GM12872 (cell line): ENCODE data around the gene RNF181.

Source experiments
- TF ChIP-seq, protein P1 (sequence below): IDR thresholded peaks from 3 replicates; pipeline ENCODE4 v1.5.1; 2011; ENCODE audit warnings: low read depth, mild to moderate bottlenecking, low read length, moderate library complexity; ENCODE audit not compliant: insufficient read depth

RNF181 gene, protein sequence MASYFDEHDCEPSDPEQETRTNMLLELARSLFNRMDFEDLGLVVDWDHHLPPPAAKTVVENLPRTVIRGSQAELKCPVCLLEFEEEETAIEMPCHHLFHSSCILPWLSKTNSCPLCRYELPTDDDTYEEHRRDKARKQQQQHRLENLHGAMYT

DNA sequence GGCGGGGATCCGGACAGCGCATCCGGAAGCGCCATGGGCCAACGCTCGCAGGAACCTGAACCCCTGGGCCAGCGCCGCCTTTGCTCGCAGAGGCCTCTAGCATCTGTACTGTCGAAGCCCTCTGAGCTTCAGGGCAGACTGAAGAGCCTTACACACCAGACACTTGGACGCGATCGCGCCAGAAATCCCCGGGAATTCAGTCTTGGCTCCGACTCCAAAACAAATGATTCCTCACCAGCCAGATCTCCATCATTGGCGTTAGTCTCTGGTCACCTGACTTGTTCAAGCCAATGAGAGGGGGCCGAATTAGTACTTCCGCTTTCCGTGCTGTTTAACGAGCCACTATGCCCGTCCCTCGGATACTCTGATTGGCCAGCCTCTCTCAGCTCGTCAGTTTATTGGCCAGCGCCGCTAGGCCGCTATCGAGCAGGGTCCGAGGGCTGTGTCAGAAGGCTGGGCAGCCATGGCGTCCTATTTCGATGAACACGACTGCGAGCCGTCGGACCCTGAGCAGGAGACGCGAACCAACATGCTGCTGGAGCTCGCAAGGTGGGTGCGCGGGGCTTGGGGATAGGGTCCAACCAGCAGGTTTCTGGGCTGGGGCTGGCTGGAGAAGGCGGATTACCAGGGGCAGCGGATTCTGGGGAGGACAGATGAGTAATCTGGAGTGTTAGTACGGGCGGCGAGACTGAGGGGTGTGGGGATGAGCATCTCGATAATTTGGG is at the start of gene RNF181:
TSS of gene RNF181 (plus strand) at position 445 of the 725 bp plus-strand sequence. CDS start at position 464, 19 bp downstream.
- TF ChIP-seq, protein P1, sequence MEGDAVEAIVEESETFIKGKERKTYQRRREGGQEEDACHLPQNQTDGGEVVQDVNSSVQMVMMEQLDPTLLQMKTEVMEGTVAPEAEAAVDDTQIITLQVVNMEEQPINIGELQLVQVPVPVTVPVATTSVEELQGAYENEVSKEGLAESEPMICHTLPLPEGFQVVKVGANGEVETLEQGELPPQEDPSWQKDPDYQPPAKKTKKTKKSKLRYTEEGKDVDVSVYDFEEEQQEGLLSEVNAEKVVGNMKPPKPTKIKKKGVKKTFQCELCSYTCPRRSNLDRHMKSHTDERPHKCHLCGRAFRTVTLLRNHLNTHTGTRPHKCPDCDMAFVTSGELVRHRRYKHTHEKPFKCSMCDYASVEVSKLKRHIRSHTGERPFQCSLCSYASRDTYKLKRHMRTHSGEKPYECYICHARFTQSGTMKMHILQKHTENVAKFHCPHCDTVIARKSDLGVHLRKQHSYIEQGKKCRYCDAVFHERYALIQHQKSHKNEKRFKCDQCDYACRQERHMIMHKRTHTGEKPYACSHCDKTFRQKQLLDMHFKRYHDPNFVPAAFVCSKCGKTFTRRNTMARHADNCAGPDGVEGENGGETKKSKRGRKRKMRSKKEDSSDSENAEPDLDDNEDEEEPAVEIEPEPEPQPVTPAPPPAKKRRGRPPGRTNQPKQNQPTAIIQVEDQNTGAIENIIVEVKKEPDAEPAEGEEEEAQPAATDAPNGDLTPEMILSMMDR = no peak

DNA sequence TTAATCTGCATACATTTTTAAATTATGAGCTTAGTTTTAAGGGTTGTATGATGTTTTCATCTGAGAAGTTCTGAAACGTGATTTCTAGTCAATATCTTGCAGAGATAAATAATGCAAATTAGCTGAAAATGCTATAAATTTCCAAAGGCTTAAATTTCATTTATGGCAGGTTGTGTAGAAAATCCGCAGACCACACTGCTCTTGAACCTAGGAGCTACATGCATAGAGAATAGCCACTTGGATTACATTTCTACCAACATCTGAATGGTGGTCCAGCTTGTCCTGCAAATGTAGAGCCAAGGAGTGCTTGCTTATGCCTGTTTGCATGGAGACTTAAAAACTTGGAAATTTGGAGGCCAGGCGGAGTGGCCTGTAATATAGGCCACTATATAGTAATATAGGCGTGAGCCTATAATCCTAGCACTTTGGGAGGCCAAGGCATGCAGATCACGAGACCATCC is 49.7 kb upstream of the RNF181 start:
- TF ChIP-seq, protein P1 = no peak

DNA sequence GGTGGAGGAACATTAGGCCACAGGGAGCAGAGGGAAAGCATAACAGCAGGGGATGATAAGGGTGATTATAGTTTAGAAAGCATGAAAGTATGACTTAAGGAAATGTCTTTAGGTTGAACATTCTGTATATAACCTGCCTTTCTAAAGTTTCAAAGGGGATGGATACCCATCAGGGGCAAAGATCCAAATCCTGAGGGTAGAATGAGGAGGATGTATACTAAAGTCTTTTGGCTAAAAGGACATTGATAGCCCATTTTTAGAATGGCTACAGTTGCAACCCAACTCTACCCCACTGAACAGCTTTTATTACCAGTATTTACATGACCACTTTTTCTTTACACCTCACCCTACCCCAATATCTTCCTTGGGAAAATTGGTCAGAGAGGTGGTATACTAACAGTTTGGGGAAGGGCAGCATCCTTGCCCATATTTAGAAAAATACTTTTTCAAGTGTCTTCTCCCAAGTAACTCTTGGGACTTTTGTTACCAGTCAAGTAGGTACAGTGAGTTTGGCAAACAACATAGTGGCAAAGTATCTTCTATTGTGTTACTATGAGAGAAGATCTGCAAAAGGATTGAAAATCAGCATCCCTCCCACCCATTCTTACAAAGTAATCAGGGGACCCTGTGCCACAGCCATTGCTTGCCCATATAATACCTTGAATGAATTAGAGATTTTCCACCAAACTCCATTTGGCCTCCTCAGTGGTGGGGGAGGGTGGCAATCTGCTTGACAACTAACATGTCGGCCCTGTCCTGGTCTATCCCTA is 48.3 kb upstream of the RNF181 start:
- TF ChIP-seq, protein P1 = no peak

DNA sequence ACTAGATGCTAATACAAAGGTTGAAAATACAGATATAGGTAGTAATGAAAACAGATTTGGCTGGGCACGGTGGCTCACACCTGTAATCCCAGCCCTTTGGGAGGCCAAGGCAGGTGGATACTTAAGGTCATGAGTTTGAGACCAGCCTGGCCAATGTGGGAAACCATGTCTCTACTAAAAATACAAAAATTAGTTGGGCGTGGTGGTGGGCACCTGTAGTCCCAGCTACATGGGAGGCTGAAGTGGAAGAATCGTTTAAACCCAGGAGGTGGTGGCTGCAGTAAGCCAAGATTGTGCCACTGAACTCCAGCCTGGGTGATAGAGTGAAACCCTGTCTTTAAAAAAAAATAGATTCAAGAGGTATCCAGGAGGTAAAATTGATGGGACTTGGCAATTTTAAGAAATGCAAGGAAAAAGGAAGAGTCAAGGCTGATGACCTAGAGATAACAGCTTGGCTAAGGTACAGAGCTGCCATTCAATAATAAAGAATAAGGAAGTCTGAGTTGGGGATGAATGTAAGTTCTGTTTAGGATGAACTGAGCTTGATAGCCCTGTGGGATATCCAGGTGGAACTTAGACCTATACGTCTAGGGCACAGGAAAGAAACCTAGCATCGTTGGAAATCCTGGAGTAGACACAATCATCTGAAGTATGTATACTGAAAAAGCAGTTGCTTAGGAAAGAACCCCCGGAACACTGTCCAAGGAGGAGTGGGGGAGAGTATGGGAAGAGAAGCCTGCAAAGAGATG is 47.5 kb upstream of the RNF181 start:
- TF ChIP-seq, protein P1 = no peak

DNA sequence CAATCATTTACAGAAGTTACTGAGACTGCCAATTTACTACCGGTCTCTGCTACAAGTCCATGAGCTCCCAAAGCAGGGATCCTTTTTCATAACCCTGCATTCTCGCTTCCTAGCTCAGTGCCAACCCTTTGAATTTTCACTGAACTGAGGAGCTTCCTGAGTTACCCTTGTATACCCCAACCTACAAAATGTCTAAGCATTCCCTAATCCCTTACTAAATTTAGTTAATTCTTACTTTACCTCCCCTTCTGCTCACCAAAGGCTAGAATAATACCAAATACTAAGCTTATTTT is 47.0 kb upstream of the RNF181 start:
- TF ChIP-seq, protein P1 = no peak

DNA sequence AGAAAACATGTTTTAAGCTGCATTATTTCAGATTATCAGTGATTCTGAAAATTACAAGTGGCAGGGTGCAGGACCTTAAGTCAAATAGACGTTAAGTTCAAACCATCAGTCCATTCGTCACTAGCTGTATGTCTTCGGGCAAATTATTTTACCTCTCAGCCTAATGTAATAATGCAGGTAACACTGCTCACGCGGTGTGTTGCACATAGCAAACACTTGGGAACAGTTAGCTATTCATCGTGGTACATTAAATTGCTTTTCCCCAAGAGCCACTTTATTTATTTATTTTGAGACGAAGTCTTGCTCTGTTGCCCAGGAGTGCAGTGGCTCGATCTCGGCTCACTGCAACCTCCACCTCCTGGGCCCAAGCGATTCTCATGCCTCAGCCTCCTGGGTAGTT is 46.5 kb upstream of the RNF181 start:
- TF ChIP-seq, protein P1 = no peak

DNA sequence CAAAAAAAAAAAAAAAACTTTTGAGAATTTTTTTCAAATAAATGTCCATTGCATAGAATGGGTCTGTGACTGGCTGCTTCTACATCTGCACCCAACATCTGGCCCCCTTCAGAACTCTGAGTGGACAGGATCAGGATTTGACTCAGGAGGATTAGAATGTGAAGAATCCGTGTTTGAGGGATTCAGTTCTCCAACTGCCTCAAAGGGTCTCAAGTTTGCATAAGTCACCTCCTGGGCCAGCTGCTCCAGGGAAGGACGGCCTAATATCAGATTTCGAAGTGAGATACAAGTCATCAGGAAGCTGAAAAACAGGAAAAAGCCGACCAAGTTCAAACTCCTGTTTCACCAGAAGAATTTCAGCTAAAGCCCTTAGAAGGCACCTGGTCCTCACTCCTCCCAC is 45.7 kb upstream of the RNF181 start:
- TF ChIP-seq, protein P1 = no peak
